Measurements from ENCODE around the gene CHRM4. TPM values are rescaled to one million over a fixed set of nuclear protein-coding genes. Genes with fewer than 3 reads are reported as not detected.

The CHRM4 gene
- total RNA-seq, 1 donor from 2014 or later: not detected

- H3K9me3 ChIP-seq (ENCODE audit: control insufficient read depth in 3 of 3, low read length in 3 of 3): no peaks in the 10 kb centered on the region
Measured at GRCh38 chr11:46363031-46363407, 28.6 kb downstream of the CHRM4 start.

GRCh38 chr11:46362156-46363030 is 29.2 kb downstream of the CHRM4 start:
- Histone ChIP-seq H3K4me3 (ENCODE audit: low read length in 3 of 3) (peak overlapping the region; percentile 73 to 93 (median 79)), H3K9ac (ENCODE audit: low read depth in 1 of 3, low read length in 3 of 3) (peak overlapping the region; percentile 96 to 100 (median 98)), H3K4me1 (ENCODE audit: control insufficient read depth in 3 of 3, insufficient read depth in 3 of 3, low read length in 3 of 3) (peaks cover 53 to 71% (median 67%) of the 10 kb centered on the region in 3 donors), H3K27me3 (ENCODE audit: control insufficient read depth in 3 of 3, insufficient read depth in 3 of 3, low read length in 3 of 3) (no peaks in the 10 kb centered on the region), H3K9me3 (ENCODE audit: control insufficient read depth in 3 of 3, low read length in 3 of 3) (no peaks in the 10 kb centered on the region), H3K36me3 (ENCODE audit: control insufficient read depth in 3 of 3, insufficient read depth in 3 of 3, low read length in 3 of 3) (peaks cover 0 to 22% (median 5%) of the 10 kb centered on the region in 3 donors), H3K27ac (ENCODE audit: low read depth, low read length) (peak overlapping the region; percentile 98)

More at GRCh38 chr11:46363031-46363407, 28.6 kb downstream of the CHRM4 start:
- H3K4me3 ChIP-seq (ENCODE audit: low read length in 3 of 3): peak overlapping the region; percentile 73 to 93 (median 79)
- peak overlapping the region; percentile 96 to 100 (median 98) for H3K9ac ChIP-seq (ENCODE audit: low read depth in 1 of 3, low read length in 3 of 3)
- H3K27ac ChIP-seq (ENCODE audit: low read depth, low read length): peak overlapping the region; percentile 98
- H3K36me3 ChIP-seq (ENCODE audit: control insufficient read depth in 3 of 3, insufficient read depth in 3 of 3, low read length in 3 of 3): peaks cover 2 to 27% (median 10%) of the 10 kb centered on the region in 3 donors
- no peaks in the 10 kb centered on the region for H3K27me3 ChIP-seq (ENCODE audit: control insufficient read depth in 3 of 3, insufficient read depth in 3 of 3, low read length in 3 of 3)
- peaks cover 56 to 71% (median 70%) of the 10 kb centered on the region in 3 donors for H3K4me1 ChIP-seq (ENCODE audit: control insufficient read depth in 3 of 3, insufficient read depth in 3 of 3, low read length in 3 of 3)

- Histone ChIP-seq H3K27ac (ENCODE audit: low read depth, low read length) (peak overlapping the region; percentile 98), H3K9me3 (ENCODE audit: control insufficient read depth in 3 of 3, low read length in 3 of 3) (no peaks in the 10 kb centered on the region), H3K27me3 (ENCODE audit: control insufficient read depth in 3 of 3, insufficient read depth in 3 of 3, low read length in 3 of 3) (no peaks in the 10 kb centered on the region), H3K36me3 (ENCODE audit: control insufficient read depth in 3 of 3, insufficient read depth in 3 of 3, low read length in 3 of 3) (peaks cover 0 to 18% (median 5%) of the 10 kb centered on the region in 3 donors), H3K4me3 (ENCODE audit: low read length in 3 of 3) (peak overlapping the region; percentile 73 to 93 (median 79)), H3K9ac (ENCODE audit: low read depth in 1 of 3, low read length in 3 of 3) (peak overlapping the region; percentile 96 to 100 (median 98)), H3K4me1 (ENCODE audit: control insufficient read depth in 3 of 3, insufficient read depth in 3 of 3, low read length in 3 of 3) (peaks cover 49 to 64% (median 59%) of the 10 kb centered on the region in 3 donors)
Measured at GRCh38 chr11:46361283-46362155, 30.1 kb downstream of the CHRM4 start.

DNA sequence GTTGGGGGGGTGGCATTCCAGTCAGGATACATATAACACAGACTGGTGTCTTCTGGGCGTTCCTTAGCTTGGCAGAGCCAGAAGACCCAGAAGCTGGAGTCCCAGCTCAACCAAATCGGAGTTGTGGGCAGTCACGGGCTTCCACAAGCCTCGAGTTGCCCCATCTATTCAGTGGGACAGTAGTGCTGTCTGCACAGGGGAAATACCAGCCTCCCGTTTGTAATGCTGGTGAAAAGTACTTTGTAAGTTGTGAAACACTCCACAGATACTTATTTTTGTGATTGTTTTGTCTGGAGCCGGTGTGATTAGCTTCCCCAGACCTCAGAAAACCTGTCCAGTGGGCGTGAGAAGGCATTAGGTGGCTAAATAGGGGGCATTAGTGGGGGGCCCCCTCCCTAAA is 30.7 kb downstream of the CHRM4 start:
- peaks cover 0 to 18% (median 8%) of the 10 kb centered on the region in 3 donors for H3K36me3 ChIP-seq (ENCODE audit: control insufficient read depth in 3 of 3, insufficient read depth in 3 of 3, low read length in 3 of 3)
- H3K27me3 ChIP-seq (ENCODE audit: control insufficient read depth in 3 of 3, insufficient read depth in 3 of 3, low read length in 3 of 3): no peaks in the 10 kb centered on the region
- H3K27ac ChIP-seq (ENCODE audit: low read depth, low read length): peak overlapping the region; percentile 98
- H3K9me3 ChIP-seq (ENCODE audit: control insufficient read depth in 3 of 3, low read length in 3 of 3): no peaks in the 10 kb centered on the region
- H3K4me1 ChIP-seq (ENCODE audit: control insufficient read depth in 3 of 3, insufficient read depth in 3 of 3, low read length in 3 of 3): peaks cover 48 to 59% (median 52%) of the 10 kb centered on the region in 3 donors
- peak overlapping the region; percentile 96 to 100 (median 98) for H3K9ac ChIP-seq (ENCODE audit: low read depth in 1 of 3, low read length in 3 of 3)
- peak overlapping the region; percentile 72 to 79 (median 73) for H3K4me3 ChIP-seq (ENCODE audit: low read length in 3 of 3)

DNA sequence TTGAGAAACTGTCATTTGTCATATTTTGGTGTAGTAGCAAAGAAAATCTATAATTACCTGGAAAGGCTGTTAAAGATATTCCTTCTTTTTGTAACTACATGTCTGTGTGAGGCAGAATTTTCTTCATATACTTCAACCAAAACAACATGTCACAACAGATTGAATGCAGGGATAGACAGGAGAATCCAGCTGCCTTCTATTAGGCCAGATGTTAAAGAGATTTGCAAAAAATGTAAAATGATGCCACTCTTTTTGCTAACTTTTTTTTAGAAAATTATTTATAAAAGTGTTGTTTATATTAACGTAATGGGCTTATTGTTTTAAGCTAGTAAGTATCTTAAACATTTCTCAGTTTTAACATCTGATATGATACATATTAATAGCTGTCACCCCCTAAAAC is 31.6 kb downstream of the CHRM4 start:
- H3K9me3 ChIP-seq (ENCODE audit: control insufficient read depth in 3 of 3, low read length in 3 of 3): no peaks in the 10 kb centered on the region
- H3K36me3 ChIP-seq (ENCODE audit: control insufficient read depth in 3 of 3, insufficient read depth in 3 of 3, low read length in 3 of 3): peaks cover 0 to 18% (median 8%) of the 10 kb centered on the region in 3 donors
- H3K4me1 ChIP-seq (ENCODE audit: control insufficient read depth in 3 of 3, insufficient read depth in 3 of 3, low read length in 3 of 3): peaks cover 39 to 50% (median 43%) of the 10 kb centered on the region in 3 donors
- no peak overlapping the region for H3K4me3 ChIP-seq (ENCODE audit: low read length in 3 of 3)
- H3K27ac ChIP-seq (ENCODE audit: low read depth, low read length): peak overlapping the region; percentile 98
- H3K9ac ChIP-seq (ENCODE audit: low read depth in 1 of 3, low read length in 3 of 3): no peak overlapping the region
- H3K27me3 ChIP-seq (ENCODE audit: control insufficient read depth in 3 of 3, insufficient read depth in 3 of 3, low read length in 3 of 3): no peaks in the 10 kb centered on the region

DNA sequence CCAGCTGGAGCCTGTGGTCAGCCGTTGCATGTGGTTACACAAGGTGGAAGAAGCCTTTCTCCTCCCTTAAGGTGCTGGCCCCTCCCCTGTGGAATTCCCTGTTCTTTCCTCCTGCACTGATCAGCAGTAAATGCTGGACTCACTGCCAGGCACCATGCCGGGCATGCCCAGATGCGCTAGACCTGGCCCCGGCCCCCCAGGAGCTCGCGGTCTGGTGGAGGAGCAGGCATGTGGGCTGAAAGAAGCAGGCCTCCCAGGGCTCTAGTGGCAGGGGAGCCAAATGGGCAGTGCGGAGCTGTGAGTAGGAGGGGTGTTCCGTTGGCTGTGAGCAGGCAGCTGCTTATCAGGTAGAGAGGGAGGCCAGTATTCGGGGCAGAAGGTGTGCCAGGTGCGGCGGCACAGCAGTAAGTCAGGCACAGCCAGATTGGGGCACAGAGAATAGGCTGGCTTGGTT is 34.1 kb downstream of the CHRM4 start:
- Histone ChIP-seq H3K27me3 (ENCODE audit: control insufficient read depth in 3 of 3, insufficient read depth in 3 of 3, low read length in 3 of 3) (no peaks in the 10 kb centered on the region), H3K27ac (ENCODE audit: low read depth, low read length) (no peak overlapping the region), H3K36me3 (ENCODE audit: control insufficient read depth in 3 of 3, insufficient read depth in 3 of 3, low read length in 3 of 3) (peaks cover 0 to 7% (median 4%) of the 10 kb centered on the region in 3 donors), H3K4me1 (ENCODE audit: control insufficient read depth in 3 of 3, insufficient read depth in 3 of 3, low read length in 3 of 3) (peaks cover 20 to 28% (median 23%) of the 10 kb centered on the region in 3 donors), H3K4me3 (ENCODE audit: low read length in 3 of 3) (no peak overlapping the region), H3K9me3 (ENCODE audit: control insufficient read depth in 3 of 3, low read length in 3 of 3) (no peaks in the 10 kb centered on the region), H3K9ac (ENCODE audit: low read depth in 1 of 3, low read length in 3 of 3) (peak overlapping the region in 1 of 3 donors; percentile 33)

GRCh38 chr11:46356924-46357482 is 34.6 kb downstream of the CHRM4 start:
- Histone ChIP-seq H3K4me3 (ENCODE audit: low read length in 3 of 3) (no peak overlapping the region), H3K9me3 (ENCODE audit: control insufficient read depth in 3 of 3, low read length in 3 of 3) (no peaks in the 10 kb centered on the region), H3K4me1 (ENCODE audit: control insufficient read depth in 3 of 3, insufficient read depth in 3 of 3, low read length in 3 of 3) (peaks cover 20 to 28% (median 23%) of the 10 kb centered on the region in 3 donors), H3K36me3 (ENCODE audit: control insufficient read depth in 3 of 3, insufficient read depth in 3 of 3, low read length in 3 of 3) (peaks cover 0 to 4% (median 3%) of the 10 kb centered on the region in 3 donors), H3K9ac (ENCODE audit: low read depth in 1 of 3, low read length in 3 of 3) (no peak overlapping the region), H3K27ac (ENCODE audit: low read depth, low read length) (no peak overlapping the region), H3K27me3 (ENCODE audit: control insufficient read depth in 3 of 3, insufficient read depth in 3 of 3, low read length in 3 of 3) (no peaks in the 10 kb centered on the region)

GRCh38 chr11:46353698-46354097 is 37.9 kb downstream of the CHRM4 start:
- no peak overlapping the region for H3K27ac ChIP-seq (ENCODE audit: low read depth, low read length)
- peaks cover 25 to 34% (median 31%) of the 10 kb centered on the region in 3 donors for H3K4me1 ChIP-seq (ENCODE audit: control insufficient read depth in 3 of 3, insufficient read depth in 3 of 3, low read length in 3 of 3)
- H3K27me3 ChIP-seq (ENCODE audit: control insufficient read depth in 3 of 3, insufficient read depth in 3 of 3, low read length in 3 of 3): no peaks in the 10 kb centered on the region
- H3K36me3 ChIP-seq (ENCODE audit: control insufficient read depth in 3 of 3, insufficient read depth in 3 of 3, low read length in 3 of 3): peaks cover 0 to 4% (median 0%) of the 10 kb centered on the region in 3 donors
- H3K9ac ChIP-seq (ENCODE audit: low read depth in 1 of 3, low read length in 3 of 3): peak overlapping the region in 1 of 3 donors; percentile 23
- H3K9me3 ChIP-seq (ENCODE audit: control insufficient read depth in 3 of 3, low read length in 3 of 3): no peaks in the 10 kb centered on the region
- no peak overlapping the region for H3K4me3 ChIP-seq (ENCODE audit: low read length in 3 of 3)

GRCh38 chr11:46352063-46352841 is 39.3 kb downstream of the CHRM4 start:
- peak overlapping the region; percentile 55 for H3K27ac ChIP-seq (ENCODE audit: low read depth, low read length)

More at GRCh38 chr11:46352063-46352841, 39.3 kb downstream of the CHRM4 start:
- Histone ChIP-seq H3K9ac (ENCODE audit: low read depth in 1 of 3, low read length in 3 of 3) (peak overlapping the region; percentile 65 to 80 (median 69)), H3K4me1 (ENCODE audit: control insufficient read depth in 3 of 3, insufficient read depth in 3 of 3, low read length in 3 of 3) (peaks cover 35 to 41% (median 39%) of the 10 kb centered on the region in 3 donors), H3K4me3 (ENCODE audit: low read length in 3 of 3) (peak overlapping the region; percentile 38 to 67 (median 65)), H3K9me3 (ENCODE audit: control insufficient read depth in 3 of 3, low read length in 3 of 3) (no peaks in the 10 kb centered on the region), H3K36me3 (ENCODE audit: control insufficient read depth in 3 of 3, insufficient read depth in 3 of 3, low read length in 3 of 3) (peaks cover 0 to 4% (median 0%) of the 10 kb centered on the region in 3 donors), H3K27me3 (ENCODE audit: control insufficient read depth in 3 of 3, insufficient read depth in 3 of 3, low read length in 3 of 3) (no peaks in the 10 kb centered on the region)
